Effector CD8-positive, alpha-beta T cell (primary cell): ENCODE measurements around the gene FLNB.

Source experiments
- DNase-seq: peaks from one replicate; lab custom pipeline; 2025; lab: John Stamatoyannopoulos, UW

FLNB gene

DNA sequence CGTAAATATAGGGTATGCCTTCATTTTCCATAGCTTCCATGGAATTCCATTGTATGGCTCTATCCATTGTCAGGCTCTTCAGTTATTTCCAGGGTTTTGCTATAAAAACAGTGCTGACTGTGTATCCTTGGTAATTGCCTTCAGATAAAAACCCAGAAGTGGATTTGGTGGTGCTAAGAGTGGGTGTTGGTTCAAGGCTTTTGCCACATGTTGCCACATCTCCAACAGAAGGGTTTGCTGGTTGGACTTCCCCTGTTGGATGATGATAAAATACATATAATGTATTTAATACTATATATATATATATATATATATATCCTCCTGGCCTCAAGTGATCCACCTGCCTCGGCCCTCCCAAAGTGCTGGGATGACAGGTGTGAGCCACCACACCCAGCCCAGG lies 97.8 kb downstream of the FLNB start:
- DNase-seq: no peak

DNA sequence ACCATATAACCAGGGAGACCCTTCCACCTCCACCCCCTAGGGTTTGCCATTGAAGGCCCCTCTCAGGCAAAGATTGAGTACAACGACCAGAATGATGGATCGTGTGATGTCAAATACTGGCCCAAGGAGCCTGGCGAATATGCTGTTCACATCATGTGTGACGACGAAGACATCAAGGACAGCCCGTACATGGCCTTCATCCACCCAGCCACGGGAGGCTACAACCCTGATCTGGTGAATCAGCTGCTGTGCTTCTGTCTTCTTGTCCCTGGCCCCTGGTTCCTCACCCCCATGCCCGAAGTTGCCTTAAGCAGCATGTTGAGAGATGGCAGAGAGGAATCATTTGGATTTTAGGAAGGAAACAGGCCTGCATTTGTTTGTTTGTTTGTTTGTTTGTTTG lies 98.4 kb downstream of the FLNB start:
- no peak for DNase-seq

DNA sequence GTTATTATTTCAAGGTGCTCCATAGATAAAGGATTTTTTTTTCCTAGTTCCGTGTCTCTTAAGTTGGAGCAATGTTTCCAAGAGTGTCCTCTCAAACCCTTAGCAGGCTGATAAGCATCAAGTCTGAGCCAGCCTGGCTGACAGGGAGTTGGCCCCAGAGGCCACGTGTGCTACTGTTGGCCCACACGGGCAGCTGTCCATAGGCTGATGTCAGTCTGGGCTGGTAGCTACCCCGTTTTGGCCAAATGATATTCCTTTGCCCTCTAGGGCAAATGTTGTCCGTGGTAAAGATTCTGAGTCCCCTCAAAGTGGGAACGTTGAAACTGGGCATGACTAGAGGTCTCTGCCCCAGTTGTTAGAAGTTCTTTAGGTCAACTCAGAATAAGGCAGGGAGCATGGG lies 99.4 kb downstream of the FLNB start:
- DNase-seq: no peak

DNA sequence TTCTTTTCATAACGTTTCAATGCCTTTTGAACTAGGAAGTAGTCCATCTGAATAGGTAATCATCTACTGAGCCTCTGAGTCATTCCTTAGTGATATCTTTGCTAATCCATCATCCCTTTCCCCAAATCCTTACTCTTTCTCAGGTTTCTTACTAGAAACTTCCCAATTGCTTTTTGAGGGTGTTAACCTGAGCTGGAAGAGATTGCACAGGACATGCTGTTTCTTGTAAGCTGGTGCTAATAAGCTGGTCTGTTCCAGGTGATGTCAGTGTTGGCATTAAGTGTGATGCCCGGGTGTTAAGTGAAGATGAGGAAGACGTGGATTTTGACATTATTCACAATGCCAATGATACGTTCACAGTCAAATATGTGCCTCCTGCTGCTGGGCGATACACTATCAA lies 101.5 kb downstream of the FLNB start:
- no peak for DNase-seq

DNA sequence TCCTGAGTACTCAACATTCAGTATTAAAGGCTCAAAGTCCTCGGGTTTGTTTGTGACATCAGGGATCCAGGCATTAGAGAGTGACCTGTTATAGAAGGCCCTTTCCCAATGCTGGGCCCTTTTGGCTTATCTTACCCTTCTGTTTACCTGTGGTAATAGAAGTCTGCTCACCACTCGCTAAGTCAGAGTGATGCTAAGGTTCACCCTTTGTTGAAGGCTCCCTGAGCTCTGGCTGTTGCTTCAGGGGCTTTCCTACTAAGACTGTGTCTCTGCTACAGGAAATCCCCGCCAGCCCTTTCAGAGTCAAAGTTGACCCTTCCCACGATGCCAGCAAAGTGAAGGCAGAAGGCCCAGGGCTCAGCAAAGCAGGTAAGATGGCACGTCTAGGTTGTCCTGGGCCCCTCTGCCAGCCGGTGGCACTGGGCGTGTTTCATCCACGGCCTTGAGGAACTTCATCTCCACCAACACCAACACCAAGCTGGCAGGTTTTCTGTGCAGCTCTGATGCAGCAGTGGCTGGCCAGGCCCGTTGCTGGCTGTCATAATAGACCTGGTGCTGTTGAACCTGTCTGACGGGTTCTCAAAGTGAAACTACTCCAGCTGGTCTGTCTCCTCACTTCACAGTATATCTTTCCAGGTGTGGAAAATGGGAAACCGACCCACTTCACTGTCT lies 103.4 kb downstream of the FLNB start:
- no peak for DNase-seq

DNA sequence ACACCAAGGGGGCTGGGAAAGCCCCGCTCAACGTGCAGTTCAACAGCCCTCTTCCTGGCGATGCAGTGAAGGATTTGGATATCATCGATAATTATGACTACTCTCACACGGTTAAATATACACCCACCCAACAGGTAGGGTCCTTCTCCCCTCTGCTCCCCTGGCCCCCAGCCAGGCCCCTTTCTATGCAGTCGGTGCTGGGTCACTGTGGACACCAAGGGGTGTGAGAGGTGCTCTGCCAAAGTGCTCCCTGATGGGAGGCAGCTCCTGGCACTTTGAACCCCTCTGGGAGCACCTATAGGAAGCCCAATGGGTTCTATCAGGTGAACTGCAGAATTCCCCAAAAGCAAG lies 103.9 kb downstream of the FLNB start:
- no peak for DNase-seq

DNA sequence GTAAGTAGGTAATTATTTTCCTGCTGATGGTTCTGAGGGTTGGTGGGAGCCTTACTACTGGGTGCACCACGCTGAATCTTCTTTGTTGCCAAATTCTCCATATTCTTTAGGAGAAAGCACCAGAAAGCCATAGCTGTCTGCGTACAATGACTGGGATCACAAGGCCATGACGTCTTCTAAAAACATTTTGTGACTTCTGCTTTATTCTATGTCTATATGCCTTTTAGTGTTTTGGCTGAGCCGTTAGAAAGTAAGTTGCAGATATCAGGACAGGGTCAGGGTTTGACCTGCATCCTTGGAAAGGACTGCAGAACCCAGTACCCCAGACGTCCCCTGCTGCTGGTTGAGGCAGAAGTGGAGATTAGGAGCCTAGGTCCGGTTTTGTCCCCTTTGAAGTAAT lies 107.0 kb downstream of the FLNB start:
- DNase-seq: no peak

DNA sequence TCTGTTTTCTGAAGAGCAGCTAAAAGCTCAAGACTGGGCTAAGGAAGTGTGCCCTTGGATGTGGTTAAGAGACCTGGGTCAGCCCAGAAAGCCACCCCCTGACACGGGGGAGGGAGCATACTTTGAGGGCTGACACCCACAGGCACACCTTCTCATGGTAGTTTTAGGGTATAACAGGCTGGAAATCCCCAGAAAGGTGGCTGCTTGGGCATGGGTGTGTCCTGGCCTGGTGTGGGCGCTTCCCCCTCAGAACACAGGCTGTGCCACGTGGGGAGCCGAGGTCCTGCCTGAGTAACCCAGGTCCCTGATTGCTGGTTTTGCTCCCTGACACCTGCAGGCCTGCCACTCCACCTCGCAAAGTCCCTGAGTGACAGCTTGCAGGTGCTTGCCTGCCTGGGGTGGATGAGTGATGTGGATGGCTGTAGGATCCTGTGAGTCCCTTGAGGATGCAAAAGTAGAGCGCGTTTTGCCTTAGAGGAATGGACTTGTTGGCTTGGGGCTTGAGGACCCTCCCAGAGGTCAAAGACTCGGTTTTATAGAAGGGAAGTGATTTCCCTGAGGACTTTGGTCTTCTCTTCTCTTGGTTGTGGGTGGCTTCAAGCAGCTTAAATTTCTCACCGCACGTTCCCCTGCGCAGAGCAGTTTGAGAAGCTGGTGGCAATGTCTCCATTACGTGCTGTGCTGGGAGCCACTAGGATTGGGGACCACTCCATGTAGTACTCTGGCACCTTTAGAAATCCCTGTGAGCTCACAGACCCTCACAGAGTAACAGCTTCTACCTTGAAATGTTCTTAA lies 108.1 kb downstream of the FLNB start:
- DNase-seq: peak; percentile 24

DNA sequence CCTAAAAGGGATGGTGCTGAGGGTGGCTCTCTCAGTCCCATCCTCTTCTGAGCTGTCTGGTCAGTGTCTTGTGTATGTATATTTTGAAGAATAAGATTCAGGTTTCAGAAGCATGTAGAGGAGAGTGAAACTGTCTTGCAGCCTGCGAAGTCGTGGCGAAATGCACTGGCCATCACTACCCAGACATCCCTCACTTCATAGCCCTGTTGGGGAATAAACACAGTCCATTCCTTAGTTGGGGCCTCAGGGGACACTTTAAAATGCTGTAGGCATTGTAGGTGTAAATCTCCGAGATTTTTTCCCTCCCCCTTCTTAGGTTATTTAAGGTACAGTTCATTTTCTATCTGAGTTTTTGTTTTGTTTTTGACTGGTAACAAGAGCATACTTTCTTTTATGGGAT lies 108.8 kb downstream of the FLNB start:
- no peak for DNase-seq

DNA sequence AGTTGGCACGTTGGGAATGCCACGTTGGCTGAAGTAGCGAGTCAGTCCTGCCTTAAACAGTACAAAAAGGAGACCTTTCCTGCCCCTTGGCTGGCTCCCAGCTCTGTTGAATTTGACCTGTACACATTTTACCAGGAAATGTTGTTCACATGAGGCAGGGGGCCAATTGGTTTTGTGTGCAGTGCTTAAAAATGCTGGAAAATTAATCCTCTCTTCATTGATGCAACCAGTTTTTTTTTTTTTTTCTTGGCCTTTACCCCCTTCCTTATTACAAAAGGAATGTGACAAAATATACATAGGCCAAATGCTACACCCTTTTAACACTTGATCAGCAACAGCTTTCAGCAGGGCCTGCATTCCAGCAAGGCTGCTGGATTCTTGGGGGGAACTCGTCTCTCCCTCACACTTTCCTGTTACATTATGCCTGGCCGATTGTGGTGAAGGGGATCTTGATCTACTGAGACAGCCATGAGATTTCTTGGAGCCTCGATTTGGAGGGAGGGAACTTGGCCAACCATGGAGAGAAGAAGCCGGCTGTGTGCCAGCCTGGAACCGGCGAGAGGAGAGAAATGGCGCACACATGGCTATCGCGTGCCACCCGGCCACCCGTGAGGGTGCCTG lies 109.4 kb downstream of the FLNB start:
- DNase-seq: no peak

DNA sequence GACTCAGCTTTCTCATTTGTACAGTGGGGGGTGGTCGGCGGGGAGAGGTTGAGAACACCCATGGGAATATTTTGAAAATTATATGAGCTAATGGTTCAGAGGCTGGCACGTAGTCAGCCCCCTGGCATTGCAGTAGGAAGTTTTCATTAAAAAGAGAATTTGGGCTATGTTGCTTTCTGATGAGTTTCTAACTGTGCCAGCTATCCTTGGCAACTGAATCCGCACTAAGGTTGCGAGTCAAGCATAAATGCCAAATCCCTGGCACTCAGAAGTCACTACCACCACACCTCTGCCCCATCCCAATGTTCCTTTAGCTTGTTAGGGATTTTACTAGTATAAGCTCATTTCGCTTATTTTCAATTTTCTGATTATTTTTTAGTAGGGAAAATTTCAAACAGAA lies 111.0 kb downstream of the FLNB start:
- DNase-seq: no peak

DNA sequence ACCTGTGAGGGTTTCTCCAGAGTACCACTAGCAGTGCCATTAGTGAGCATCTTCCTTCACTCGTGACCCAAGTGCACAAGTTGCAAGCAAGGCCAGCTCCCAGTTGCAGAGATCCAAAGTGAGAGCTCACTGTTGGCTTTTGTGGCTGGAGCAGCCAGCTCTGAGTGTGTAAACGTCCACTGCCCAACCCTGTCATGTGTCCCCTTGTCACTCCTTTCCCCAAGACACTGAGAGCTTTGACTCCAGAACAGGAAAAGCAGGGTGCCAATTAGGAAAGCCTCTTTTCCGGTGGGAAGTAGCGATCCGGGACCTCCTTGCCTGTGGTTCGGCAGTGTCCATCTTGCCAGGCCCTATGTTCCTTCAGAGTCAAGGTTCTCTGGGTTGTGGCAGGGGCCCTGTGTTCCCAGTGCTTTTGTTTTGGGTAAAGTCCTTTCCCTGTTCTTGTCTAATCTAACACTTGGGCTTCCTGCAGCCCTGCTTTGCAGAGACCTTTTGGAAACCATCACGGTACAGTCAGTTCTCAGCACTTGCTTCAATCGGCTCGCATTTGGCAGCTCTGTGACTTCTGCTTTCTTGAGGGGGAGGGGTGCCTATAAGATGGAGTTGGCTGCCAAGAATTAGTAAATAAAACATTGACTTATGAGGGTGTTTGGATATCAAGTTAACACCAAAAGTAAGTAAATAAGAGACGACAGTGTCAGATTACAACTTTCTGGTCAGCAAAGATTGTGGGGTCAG lies 112.0 kb downstream of the FLNB start:
- DNase-seq: no peak

DNA sequence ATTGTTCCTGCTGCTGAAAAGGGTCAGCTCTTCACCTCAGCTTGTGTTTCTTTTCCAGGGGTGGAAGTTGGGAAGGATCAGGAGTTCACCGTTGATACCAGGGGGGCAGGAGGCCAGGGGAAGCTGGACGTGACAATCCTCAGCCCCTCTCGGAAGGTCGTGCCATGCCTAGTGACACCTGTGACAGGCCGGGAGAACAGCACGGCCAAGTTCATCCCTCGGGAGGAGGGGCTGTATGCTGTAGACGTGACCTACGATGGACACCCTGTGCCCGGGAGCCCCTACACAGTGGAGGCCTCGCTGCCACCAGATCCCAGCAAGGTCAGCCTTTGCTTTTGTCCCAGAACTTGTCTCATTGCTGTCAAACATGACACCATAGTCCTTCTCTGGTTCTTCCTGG lies 113.0 kb downstream of the FLNB start:
- no peak for DNase-seq

DNA sequence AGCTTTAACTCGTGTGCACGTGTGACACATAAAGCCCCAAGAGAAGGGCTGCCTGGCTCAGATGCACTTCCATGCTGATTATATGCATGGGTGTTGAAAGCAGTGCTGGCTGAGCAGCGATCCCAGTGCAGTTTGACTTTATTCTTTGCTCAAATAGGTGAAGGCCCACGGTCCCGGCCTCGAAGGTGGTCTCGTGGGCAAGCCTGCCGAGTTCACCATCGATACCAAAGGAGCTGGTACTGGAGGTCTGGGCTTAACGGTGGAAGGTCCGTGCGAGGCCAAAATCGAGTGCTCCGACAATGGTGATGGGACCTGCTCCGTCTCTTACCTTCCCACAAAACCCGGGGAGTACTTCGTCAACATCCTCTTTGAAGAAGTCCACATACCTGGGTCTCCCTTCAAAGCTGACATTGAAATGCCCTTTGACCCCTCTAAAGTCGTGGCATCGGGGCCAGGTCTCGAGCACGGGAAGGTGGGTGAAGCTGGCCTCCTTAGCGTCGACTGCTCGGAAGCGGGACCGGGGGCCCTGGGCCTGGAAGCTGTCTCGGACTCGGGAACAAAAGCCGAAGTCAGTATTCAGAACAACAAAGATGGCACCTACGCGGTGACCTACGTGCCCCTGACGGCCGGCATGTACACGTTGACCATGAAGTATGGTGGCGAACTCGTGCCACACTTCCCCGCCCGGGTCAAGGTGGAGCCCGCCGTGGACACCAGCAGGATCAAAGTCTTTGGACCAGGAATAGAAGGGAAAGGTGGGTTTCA lies 114.9 kb downstream of the FLNB start:
- no peak for DNase-seq

DNA sequence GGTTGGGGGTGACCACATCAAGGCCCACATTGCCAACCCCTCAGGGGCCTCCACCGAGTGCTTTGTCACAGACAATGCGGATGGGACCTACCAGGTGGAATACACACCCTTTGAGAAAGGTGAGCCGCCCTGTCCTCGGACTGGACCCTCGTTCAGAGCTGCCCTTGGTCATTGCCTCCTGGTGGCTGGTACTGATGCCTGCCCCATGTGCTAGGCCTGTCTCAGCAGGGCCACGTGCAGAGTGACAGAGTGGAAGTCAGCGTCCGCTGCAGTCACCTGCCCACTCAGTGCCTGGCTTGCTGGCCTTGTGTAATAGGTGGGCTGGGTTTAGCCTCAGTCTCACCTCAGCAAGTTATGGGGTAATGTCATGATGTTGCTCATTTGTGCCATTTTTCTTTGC lies 116.2 kb downstream of the FLNB start:
- DNase-seq: no peak

DNA sequence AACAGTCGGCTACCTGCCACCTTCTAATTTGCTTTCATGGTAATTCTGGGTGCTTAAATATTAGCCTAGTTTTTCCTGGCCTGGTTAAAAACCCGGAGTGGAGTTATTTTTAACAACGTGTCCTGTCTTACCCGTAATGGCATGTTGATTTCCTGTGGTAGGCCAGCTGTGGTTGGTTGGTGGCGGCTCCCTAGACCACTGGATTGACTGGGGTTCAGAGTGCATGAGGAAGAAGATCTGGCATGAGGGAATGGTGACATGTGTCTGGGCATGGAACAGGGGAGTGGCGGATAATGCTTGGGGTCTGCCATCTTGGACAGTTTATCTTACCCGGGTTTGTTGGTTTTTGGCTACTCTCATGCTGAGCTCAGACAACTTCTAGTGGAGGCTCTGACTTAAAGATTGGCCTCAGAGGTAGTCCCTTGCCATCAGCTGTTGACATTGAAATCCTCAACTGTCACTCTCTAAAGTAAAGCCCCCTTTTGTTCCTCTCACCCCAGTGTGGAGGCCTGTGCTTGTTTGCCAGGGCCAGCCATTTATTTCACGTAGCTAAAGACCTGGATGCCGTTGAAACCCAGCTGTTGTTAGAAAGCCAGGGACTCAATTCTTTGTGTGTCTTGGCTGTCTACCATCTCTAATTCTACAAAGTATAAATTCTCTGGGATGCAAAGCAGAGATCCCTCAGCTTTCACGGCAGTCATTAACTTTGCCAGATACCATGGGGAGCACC lies 121.0 kb downstream of the FLNB start:
- no peak for DNase-seq

DNA sequence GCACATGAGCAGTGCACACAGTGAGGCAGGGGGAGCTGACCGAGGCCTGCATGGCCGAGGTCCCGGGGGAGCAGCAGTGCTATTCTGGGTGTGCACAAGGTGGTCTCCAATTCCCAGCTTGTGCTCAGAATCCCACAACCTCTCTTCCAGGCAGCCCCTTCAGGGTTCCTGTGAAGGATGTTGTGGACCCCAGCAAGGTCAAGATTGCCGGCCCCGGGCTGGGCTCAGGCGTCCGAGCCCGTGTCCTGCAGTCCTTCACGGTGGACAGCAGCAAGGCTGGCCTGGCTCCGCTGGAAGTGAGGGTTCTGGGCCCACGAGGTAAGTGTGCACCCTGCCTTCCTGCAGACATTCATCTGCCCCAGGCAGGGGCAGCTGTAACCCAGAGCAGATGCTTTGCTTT lies 122.4 kb downstream of the FLNB start:
- no peak for DNase-seq

DNA sequence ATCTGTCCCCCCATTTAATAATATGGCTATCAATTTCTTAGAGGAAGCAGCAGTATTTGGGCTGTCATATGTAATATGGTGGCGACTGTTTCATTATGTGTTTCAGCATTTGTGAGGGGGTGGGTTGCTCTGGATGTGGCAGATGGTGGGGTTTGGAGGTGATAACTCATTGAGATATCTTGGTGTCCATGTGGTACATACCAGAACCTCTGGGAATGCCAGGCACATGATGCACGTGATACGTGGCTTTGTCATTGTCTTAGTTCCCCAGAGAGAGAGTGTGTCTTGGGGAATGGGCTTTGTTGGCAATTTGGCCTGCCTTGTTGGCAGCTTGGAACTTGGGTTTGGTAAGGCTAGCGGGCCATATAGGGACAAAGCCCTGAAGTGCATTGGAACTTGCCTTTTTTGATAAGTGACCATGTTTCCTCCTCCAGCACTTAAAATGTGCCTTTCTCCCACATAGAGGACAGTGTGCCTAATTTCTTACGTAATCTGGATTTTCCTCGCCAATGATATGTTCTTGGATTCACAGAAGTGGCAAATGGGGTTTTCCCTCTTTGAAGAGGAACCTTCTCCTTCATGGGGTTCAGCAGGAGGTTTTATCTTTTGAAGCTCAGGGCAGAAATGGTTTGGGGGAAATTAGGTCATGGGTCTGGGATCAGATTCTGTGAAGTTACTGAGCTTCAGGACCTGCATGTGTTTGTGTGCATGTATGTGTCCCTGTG lies 123.0 kb downstream of the FLNB start:
- DNase-seq: no peak

DNA sequence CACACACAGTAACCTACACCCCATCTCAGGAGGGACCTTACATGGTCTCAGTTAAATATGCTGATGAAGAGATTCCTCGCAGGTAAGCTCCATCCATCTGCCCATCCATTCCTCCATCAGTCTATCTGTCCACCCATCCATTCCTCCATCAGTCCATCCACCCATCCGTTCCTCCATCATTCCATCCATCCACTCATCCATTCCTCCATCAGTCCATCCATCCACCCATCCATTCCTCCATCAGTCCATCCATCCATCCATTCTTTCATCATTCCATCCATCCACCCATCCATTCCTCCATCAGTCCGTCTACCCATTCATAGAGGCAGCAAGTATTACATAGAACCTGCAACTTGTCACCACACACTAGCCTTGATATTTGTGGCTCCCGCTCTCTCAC lies 124.6 kb downstream of the FLNB start:
- DNase-seq: no peak

DNA sequence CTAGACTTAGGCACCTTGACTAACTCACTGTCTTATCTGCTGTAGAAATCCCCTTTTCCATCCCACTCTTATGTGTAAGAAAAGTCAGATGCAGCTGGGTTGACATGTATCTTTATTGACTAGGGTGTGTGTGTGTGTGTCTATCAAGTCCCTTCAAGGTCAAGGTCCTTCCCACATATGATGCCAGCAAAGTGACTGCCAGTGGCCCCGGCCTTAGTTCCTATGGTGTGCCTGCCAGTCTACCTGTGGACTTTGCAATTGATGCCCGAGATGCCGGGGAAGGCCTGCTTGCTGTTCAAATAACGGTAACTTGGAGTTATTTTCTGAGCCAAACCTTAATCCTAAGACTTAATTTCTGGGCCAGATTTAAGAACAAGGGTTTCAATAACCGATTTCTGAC lies 126.2 kb downstream of the FLNB start:
- no peak for DNase-seq
